ELF-1 (cell line): ENCODE results near the gene LRRC26.
"Not testable (repeated sequence)": the region's sequence is repeated elsewhere in the genome, so short reads cannot be mapped to it uniquely, and the experiment has no call there.

ENCODE experiments used
- DNase-seq: peaks from one replicate; pipeline ENCODE4 v3.0.0-alpha.2; 2016; ENCODE audit warnings: low read depth, low spot score

Gene LRRC26

DNA sequence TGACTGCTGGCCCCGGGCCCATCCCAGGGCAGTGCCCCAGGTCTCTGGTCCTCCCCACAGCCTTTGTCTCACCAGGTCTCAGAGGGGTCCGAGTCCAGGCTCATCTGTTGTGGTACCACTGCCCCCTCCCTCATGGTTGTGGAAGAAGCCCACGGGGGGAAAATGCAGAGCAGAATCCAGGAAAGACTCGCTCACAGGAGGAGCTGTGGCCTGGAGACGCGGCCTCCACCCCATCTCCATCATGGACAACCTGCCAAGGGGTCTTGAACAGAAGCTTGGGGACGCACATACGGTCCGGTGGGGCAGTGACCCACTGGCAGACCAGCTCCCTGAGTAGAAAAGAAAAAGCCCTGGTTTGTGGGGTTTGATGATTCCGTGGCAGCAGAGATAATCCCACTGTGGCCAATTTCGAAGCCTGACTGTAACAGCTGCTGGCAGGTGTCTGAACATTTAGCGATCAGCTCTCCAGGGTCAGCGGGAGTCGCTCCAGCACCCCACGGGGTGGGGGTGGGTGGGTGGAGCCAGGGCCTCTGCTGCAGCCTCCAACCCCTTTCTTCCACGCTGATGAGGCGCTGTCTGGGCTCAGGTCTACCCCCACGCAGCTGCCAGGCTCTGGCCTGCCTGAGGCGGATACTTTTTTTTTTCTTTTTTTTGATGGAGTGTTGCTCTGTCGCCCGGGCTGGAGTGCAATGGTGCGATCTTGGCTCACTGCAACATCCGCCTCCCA lies 32.8 kb downstream of the LRRC26 start:
- DNase-seq = no peak

DNA sequence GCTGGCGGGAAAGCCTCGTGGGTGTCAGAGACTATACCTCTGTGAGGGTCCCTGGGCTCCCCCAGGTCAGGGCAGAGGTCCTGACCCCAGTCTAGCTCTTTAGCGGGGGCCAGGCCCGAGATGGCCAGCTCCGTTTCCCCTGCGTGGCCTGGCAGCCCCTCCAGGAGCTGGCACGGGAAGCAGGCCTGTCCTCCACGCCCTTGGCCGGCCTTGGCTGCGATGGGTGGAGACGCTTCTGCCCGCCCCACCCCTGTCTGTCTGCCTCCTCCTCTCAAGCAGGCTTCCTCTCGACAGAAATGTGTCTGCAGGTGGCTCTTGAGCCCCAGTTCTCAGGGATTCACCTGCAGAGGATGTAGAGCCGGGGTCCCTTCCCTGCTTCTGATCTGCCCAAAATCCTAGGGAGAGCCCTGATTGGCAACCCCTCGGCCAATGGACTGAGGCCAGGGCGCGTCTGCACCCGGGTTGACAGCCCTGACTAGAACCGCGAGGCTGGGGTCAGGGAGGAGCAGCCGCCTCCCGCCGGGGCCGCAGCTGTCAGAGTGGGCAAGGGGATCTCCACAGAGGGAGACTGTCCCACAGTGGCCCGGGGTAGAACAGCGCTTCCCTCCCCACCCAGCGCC lies 33.5 kb downstream of the LRRC26 start:
- no peak for DNase-seq

DNA sequence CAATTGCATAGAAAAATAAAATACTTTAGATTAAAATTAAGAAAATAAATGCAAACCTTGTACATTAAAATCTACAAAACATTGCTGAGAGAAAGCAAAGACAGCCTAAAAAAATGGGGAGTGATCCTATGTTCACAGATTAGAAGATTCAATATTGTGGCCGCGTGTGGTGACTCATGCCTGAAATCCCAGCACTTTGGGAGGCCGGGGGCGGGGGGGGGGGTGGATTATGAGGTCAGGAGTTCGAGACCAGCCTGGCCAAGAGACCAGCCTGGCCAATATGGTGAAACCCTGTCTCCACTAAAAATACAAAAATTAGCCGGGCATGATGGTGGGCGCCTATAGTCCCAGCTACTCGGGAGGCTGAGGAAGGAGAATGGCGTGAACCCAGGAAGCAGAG lies 34.7 kb downstream of the LRRC26 start:
- not testable (repeated sequence) for DNase-seq

DNA sequence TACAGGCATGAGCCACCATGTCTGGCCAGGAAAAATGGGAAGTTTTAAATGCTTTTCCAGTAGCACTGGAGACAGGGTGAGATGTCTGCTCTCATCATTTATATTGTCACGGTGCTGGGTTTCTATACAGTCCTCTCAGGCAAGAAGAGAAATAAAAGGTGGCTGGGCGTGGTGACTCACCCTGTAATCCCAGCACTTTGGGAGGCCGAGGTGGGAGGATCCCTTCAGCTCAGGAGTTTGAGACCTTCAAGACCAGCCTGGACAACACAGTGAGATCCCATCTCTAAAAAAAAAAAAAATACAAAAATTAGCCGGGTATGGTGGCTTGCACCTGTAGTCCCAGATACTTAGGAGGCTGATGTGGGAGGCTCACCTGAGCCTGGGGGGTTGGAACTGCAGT lies 35.7 kb downstream of the LRRC26 start:
- no peak for DNase-seq

DNA sequence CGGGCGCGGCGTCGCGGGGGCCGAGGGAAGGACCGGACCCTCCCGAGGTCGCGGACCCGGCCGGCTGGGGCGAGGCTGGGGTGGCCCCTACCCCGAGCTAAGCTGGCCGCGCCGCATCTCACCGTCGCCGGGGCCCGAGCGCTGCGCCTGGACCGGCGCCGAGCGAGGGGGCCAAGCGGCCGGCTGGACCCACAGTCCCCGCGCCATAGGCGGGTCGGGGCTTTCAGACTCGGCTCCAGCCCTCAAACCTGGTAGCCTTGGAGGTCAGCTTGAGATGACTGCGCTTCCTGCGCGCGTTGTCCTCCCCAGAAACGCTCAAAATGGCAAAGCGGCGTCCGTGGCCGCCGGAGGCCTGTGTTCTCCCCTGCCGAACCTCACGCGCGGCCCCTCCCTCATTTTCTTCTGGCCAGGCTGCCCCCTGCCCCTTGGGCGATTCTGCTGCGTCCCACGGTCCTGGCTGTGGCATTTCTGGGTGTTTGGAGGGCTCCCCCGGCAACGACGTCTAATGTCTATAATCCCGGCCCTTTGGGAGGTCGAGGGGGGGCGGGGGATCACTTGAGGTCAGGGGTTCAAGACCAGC lies 39.6 kb downstream of the LRRC26 start:
- DNase-seq = no peak

DNA sequence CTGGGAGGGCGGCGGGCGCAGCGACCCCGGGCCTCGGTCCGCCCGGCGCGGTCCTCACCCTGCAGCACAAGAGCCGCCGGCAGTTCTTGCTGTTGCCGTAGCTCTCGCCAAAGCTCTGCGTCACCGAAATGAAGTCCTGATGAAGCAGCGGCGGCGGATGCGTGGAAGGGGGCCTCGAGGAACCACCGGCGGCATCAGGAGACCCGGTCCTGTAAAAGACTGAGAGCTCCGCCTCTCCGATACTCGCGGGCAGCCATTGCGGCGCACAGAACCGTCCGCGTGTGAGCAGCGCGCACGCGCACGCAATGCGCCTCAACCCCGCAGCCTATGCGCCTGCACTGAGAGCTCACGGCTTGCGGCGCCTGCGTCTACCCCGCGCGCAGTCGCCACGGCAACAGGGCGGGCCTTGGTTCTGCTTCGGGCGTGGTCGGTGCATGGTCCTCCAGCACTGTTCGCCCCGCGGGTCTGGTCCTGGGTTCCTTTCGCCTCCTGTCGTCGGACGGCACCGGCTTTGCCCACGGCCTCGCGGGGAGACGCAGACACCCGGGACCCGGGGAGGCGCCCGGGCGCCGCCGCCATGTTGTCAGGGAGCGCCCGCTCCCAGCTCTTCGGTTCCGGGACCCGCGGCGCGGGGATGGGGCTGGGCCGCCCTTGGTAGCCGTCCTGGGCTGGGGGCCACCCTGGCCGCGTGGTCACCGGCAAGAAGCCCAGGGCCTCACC lies 40.2 kb downstream of the LRRC26 start:
- peak; percentile 88 for DNase-seq

DNA sequence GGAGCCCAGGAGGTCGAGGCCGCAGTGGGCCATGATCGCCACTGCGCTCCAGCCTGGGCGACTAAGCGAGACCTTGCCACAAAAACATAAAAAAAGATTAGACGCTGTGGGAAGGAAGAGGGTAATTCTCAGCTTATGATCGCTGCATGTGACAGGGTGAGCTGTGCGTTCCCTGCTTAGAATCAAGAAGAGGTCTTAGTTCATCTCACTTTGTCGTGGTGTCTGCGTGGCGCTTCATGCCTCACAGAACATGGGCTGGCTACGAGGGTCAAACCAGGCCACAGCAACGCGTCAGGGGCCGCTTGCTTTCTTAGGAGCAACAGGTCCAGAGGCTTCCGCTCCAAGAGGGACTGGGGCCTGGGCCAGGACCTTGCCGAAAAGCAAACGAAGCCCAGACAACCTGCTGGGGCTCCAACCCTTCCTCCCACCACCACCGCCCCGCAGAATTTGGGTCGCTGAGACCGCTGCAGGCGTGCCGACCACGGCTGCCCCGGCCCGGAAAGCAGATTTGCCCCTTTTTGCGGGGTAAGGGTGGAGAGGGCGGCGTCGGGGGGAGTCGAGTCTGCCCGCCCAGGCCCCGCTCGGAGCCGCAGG lies 40.9 kb downstream of the LRRC26 start:
- DNase-seq = no peak

DNA sequence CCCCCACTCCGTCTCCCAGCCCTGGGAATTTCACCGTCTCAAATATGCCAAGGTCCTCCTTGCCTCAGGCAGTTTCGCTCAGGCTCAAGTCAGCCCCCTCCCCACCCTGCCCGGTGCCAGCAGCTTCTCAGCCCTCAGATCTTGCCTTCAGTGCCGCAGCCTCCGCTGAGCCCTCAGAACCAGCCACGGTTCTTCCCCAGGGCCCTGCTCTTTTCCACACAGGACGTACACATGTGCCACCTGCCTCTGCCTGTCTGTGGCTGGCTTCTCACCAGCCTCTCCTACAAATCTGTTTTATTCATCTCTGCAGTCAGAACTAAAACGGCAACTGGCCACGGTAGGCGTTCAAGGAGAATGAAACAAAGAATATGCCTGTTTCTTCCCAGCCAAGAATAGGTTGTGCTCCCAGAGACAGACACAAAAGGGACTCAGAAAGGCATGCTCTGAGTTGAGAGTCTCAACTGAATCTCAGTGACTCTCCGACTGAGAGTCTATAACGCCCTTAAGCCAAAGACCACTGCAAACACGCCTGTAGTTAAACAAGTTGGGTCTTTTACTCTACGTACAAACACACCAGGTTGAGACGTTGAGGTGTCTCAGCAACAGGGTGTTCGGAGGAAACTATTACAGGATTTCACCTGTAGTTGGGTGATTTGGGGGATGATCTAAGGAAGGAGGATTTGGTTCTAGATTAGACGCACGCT lies 41.5 kb downstream of the LRRC26 start:
- peak; percentile 64 for DNase-seq

DNA sequence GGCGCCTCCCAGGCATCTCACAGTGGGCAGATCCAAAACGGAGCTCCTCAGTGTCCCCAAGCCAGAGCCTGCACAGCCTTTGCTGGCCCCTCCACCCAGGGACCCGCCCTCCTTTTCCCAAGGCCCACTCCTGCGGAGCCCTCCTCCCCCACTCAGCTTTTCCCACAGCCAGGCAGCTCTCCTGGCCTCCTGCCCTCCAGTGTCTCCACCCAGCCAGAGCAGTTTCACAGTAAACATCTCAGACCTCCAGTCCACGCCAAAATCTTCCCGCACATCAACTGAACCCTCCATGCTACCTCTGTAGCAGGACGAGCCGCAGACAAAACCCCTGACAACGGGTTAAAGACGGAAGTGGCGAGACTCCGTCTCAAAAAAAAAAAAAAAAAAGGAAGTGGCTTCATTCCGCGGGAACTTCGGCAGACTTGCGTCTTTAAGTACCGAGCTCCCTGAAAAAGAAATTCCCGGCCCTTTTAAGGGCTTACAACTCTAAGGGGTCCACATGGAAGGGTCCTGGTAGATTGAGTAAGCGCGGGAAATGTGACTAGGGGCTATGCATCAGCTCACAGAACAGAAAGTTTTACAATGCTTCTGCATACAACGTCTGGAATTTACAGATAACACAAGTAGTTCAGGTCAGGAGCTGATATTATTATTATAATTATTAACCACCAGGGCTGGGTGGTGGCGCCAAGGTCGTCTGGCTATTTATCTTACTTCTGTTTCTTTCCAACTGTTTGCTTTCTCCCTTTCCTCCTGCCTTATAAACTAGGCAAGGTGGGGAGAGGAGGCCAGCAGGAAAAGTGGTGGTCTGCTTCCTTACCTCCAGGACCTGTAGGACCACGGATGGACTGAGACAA lies 42.3 kb downstream of the LRRC26 start:
- DNase-seq = no peak

DNA sequence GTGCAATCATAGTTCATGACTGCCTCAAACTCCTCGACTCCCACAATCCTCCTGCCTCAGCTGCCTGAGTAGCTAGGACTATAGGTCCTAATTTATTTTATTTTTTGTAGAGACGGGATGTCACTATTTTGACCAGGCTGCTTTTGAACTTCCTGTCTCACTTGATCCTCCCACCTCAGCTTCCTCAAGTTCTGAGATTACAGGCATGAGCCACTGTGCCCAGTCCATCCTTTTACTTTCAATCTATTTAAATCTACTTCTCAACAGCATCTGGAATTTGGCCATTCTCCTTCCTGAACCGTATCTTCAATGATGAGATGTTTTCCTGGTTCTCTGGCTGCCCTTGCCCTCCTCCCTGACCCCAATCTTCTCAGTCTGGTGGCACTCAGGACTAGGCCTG lies 43.1 kb downstream of the LRRC26 start:
- DNase-seq = no peak

DNA sequence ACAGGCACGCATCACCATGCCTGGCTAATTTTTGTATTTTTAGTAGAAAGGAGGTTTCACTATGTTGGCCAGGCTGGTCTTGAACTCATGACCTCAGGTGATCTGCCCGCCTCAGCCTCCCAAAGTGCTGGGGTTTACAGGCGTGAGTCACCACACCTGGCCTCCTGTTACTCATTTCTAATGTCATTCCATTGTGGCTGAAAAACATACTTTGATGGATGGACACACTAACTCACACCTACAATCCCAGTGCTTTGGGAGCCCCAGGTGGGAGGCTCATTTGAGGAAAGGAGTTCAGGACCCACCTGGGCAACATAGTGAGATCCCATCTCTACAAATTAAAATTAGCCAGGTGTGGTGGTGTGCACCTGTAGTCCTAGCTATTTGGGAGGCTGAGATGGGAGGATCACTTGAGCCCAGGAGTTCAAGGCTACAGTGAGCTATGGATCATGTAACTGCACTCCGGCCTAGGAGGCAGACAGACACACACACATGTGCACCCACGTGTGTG lies 45.8 kb downstream of the LRRC26 start:
- DNase-seq = not testable (repeated sequence)

DNA sequence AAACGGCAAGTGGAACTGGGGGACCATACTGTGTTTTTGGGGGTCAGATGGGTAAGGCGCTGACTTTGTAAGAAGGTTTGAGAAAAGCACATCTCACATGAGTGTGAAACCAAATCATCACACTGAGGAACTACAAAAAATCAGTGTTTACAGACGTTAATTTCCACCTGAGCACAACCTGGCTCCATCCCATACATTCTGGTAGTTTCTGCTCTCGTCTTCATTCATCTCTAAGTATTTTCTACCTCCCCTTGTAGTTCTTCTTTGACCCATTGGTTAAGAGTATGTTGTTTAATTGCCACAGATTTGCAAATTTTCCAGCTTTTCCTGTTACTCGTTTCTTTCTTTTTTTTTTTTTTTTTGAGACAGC lies 46.4 kb downstream of the LRRC26 start:
- no peak for DNase-seq

DNA sequence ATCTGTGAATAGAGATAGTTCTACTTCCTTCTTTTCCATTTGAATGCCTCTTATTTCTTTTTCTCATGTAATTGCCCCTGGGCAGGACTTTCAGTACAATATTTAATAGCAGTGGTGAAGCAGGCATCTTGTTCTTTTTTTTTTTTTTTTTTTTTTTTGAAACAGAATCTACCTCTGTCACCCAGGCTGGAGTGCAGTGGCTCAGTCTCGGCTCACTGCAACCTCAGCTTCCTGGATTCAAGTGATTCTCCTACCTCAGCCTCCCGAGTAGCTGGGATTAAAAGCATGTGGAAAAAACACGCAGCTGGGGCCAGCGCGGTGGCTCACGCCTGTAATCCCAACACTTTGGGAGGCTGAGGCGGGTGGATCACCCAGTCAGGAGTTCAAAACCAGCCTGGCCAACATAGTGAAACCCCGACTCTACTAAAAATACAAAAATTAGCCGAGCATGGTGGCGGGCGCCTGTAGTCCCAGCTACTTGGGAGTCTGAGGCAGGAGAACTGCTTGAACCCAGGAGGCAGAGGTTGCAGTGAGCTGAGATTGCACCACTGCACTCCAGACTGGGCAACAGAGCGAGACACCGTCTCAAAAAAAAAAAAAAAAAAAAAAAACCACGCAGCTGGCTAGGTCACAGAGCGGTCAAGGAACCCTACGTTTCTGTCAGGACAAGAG lies 46.9 kb downstream of the LRRC26 start:
- DNase-seq = not testable (repeated sequence)

DNA sequence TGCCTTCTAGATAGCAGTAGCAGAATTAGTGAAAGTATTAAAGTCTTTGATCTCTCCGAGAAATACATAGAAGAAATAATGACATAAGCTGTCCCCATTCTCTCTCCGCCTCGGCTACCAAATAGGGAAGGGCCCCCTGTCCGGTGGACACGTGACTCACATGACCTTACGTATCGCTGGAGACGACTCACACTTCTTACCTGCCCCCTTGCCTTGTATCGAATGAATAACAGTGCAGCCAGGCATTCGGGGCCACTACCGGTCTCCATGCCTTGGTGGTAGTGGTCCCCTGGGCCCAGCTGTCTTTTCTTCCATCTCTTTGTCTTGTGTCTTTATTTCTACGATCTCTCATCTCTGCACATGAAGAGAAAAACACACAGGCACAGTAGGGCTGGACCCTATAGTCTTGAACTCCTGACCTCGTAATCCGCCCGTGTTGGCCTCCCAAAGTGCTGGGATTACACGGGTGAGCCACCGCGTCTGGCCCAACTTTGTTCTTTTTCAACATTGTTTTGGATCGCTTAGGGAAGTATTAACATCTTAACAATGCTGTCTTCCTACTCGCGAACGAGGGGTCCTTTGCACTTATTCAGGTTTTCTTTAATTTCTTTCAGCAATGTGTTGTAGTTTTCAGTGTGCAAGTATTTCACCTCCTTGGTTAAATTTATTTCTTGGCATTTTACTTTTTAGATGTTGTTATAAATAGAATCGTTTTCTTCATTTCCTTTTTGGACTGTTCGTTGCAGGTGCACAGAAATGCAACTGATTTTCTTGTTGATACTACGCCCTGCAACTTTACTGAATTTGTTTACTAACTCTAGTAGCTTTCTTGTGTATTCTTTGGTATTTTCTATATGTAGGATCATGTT lies 47.7 kb downstream of the LRRC26 start:
- not testable (repeated sequence) for DNase-seq
